TTC549 (cell line): ENCODE measurements around the gene ABHD8.

ENCODE experiments used
- FAIRE-seq: peaks from 2 replicates; lab custom pipeline; 2012; peaks lifted over from hg19 to GRCh38; lab: Jason Lieb, UNC

Gene ABHD8

DNA sequence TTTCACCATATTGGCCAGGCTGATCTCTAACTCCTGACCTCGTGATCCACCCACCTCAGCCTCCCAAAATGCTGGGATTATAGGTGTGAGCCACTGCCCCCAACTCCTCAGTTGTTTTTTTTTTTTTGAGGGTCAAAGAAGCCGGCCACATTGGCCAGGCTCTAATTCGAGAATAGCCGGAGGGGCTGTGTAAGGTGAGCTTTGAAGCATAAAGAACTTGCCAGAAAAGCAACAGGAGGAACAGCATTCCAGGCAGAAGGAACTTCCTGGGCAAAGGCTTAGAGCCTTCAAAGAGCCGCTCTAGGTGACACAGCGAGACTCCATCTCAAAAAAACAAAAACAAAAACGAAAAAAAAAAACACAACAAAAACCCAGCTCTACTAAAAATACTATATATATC, 37.2 kb downstream of the ABHD8 start:
- FAIRE-seq, result no peak

DNA sequence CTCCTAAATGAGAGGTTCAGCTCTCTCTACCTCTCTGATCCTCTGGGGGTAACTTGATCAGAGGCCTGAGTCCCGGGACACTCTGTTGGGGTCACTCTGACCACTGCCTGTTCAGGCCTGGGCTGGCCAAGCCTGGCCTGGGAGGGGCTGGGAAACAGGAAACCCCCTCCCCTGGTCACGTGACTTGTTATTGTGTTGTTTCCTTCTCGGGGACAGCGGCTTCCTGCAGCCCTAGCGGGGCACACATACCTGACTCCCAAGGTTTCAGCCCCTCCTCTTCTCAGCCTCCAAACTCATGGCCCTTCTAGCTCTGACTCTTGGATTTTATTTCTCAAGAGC, 38.6 kb downstream of the ABHD8 start, which contains the start of gene USHBP1:
Gene USHBP1, minus strand, starts transcription at position 105 of the 339 bp plus-strand sequence. CDS start 446 bp downstream, outside the sequence.
- FAIRE-seq, result no peak

DNA sequence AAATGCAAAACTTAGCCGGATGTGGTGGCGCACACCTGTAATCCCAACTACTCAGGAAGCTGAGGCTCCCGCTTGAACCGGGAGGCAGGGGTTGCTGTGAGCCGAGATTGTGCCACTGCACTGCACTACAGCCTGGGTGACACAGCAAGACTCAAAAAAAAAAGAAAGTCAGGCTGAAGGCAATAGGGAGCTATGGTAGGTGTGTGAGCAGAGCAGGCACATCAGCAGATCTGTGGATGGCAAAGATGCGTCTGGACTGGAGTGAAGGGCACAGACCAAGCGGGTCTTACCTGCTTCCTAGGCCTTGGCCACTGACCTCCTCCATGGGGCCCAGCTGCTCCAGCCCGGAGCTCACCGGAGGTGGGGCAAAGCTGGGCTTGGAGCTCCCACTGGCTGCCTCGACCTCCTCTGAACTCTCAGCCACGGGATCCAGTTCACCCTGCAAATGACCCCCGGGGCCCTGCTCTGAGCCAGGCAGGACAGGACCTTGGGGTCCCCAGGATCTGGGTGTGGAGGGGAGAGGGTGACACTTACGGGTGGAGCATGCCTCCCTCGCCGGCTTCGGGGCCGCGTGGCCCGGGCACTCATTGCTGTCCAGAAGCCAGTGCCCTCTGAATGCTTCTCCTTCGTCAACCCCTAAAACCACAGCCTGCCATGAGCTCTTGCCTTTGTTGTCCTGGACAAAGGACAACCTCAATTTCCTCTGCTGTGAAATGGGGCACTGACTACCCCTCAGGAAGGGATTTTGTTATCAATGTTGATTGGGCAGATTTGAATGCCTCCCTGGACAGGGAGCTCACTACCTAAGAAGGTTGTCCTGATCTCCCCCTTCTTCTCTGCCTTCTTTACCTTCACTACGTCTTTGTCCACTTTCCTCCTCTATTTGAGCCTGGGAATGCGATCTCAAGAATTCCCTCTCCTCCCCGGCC, 39.2 kb downstream of the ABHD8 start:
- FAIRE-seq, result no peak

DNA sequence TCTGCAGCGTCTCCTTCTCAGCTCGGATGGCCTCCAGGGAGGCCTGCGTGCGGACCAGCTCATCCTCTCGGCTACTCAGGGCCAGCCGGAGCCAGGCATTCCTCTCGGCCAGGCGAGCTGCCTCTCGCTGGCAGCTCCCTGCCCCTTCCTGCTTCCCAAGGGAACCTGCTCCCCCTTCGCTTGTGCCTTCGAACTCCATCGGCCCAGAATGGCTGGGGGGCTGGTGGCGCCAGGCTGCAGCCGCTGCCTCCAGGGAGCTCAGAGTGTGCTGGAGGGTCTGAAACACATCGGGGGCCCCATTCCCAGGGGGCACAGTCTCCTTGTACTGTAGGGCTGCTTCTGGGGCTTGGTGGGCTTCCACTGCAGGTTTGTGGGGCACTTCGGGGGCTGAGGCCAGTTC, 40.7 kb downstream of the ABHD8 start:
- FAIRE-seq, result no peak

DNA sequence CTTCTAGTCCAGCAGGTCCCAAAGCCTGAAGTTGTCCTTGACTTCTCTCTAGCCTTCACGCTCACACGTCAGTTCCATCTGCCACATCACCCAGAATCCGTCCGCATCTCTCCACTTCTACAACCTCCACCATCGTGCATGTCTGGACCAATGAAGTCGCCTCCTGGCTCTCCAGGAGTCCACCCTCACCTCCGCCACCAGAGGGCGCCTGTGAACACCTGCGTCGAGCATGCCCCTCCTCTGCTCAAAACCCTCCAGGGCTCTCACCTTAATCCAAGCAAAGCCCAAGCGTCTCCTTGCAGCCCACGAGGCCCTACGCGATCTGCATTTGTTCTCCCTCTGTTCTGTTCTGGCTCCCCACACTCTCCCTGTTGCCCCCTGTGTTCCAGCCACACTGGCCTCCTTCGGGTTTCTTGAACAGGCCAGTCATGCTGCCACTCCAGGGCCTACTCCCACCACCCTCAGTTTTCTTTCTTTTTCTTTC, 42.3 kb downstream of the ABHD8 start:
- FAIRE-seq, result no peak

DNA sequence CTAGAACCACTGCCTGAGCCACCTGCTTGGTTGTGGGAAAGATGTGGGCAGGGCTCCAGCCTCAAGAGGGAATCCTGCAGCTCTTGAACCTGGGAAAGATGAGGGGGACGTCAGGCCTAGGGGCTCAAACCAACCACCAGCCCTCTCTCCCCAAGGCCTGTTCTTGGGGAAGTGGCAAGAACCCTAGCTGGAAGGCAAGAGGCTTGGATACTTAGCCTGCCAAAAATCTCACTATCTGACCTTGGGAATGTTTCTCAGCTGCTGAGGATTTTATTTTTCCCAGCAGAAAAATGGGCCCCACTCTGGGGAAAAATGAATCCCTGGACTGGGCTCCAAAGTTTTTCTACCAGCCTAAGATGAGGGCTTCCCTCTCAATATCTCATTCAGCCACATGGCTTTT, 43.3 kb downstream of the ABHD8 start:
- no peak for FAIRE-seq

DNA sequence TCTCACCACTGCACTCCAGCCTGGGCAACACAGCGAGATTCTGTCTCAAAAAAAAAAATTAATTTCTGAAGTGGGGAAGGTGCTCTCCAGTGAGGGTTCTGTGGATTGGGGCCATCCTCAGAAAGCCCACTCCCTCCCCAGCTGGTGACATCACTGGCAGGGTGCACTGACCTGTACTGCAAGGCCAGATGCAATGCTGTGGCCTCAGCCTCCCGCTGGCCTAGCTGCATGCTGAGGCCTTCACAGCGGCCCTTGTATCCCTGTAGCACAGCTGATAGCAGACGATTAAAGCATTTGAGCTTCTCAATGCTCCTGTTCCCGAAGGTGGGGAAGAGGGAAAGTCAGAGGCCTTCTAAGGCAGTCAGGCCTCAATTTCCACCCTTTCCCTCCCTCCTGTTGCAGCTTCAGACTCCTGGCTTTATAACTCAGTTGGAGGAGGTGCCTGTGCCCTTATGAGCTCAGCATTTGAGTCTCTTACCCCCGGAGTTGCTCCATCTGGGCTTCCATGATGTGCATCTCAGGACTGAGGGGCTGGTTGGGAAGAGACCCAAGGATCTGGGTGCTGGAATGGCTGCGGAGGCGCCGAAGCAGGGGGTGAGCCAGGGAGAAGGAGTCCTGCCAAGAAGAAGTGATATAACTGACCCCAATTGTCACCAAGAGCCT, 44.0 kb downstream of the ABHD8 start:
- FAIRE-seq, result no peak

DNA sequence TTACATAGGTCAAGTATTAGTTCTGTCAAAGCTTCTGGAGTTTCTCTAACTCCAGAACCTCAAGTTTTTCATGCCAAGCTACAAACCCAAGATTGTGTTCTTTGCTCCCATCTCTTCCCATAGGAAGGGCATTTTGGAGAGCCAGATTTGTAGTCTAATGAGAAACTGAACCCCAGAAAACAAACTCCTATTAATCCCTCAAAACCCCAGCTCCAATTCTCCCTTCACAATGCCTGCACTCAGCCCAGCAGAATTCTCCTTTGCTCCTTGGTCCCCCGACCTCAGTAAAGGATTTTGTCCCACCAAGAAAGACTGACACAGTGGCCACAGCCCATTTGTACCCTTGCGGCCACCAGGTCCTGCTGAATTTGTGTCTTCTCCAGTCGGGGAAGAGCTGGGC, 47.1 kb downstream of the ABHD8 start:
- FAIRE-seq, result no peak

DNA sequence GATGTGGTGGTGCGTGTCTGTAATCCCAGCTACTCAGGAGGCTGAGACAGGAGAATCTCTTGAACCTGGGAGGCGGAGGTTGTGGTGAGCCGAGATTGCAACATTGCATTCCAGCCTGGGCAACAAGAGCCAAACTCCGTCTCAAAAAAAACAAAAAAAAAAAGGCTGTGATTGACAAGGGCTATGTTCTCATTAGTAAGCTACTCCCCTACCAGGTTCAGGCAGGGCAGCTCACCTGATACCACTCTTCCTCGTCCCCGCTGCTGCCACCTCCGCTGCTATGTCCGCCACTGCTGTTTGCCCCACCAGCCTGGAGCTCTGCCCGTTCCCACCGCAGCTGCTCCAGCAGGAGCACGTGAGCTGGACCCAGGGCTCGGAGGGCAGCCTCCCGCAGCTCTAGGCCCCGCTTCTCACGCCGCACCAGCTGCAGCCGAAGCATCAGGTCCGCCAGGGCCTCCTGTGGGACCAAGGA, 48.0 kb downstream of the ABHD8 start:
- FAIRE-seq, result no peak

DNA sequence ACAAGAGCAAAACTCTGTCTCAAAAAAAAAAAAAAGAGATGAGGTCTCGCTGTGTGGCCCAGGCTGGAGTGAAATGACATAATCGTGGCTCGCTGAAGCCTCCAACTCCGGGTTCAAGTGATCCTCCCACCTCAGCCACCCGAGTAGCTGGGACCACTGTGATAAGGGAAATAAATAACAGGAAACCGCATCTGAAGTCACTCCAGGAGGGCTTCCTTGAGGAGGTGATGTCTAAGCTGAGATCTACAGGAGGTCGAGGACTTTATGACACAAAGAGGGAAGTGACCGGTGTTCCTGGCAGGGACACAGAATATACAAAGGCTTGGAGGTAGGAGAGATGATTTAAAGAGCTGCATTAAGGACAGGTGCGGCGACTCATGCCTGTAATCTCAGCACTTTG, 48.6 kb downstream of the ABHD8 start:
- FAIRE-seq, result no peak

DNA sequence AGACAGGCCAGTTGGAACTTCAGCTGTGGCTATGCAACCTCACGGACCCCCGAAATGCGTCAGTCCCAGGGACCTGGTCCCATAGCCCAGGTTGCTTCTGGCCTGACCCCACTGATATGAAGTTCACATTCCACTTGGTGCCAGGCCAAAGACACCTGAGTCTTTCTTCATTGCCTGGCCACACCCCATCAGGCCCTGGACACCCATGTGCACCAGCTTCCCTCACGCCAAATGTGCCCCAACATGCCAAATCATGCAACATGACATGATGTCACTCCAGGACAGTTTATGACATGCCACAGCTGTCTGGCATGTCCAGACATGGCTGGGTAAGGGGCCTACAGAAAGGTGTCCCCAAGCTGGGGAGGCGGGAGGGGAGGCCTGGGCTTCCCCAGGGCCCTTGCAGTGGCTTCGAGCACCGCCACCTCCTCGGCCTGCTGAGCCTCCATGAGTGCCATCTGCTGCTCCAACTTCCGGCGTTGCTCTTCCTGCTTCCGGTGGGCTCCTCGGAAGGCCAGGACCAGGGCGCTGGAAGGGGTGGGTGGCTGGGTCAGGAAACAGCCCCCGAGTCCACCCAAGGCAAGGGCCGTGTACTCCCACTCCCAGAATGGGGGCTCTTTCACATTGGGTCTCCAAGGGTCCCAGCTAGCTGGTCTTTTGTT, 53.2 kb downstream of the ABHD8 start:
- no peak for FAIRE-seq

DNA sequence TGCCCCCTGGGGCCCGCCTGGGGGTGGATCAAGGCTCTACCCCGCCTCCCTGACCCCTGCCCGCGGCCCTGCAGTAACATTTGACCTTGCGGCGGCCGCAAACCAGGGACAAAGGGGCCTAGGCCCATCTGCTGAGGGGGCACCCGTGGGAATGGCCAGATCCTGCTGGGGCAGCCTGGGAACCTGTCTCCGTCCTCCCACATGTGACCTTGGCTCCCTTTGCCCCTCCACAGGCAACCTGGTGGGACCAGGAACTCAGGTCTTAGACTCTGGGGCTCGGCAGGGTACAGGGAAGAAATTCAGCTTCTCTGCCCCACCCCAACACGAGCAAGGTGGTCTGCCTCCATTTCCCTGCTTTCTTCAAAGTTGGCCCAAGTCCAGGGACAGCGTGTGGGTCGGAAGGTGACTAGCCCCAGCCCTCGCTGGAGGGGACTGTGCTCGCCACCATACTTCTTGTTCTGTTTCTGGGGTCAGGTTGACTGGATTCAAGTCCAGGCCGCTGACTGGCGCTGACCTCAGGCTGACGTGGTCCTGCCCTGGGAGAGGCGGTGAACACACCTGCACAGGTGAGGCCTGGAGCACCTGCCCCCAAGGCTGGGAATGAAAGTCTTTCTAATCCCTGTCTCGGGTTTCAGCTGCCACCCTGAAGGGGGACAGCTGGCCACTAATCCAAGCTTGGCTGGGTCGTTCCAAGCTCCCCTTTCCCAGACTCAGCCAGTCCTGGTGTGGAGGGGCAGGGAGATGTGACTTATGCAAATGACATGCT, 55.0 kb downstream of the ABHD8 start:
- FAIRE-seq, result no peak

DNA sequence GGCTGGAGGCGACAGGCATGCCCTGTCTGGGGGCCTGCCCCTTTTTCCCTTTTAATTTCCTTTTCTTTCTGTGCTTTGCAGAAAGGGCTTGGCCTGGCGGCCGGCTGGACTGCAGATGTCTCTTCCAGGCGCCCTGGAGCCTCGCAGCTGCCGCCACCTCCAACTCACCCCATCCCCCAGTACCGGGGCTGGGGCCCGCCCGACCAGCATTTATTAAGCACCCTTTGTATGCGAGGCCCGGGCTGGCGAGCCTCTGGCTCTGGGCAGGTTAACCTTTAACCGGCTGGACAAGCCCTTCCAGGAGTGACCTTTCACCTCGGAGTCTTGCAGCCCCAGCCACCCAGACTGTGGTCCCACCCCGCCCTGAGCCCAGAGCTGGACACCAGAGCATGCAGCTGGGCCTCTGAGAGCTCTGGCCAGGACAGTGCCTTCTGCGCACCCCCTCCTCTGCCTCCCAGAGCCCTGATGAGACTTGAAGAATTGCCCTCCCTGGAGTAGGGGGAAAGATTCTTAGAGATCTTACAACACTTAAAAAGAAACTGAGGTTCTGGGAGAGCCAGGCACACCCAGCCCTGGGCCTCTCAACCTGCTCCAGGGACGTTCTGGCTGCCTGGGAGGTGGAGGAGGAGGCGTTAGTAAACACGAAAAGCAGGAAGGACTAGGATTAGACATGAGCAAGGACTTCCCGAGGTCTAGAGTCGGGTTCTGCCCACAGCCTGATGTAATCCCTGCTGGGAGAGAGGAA, 56.4 kb downstream of the ABHD8 start:
- FAIRE-seq, result no peak

DNA sequence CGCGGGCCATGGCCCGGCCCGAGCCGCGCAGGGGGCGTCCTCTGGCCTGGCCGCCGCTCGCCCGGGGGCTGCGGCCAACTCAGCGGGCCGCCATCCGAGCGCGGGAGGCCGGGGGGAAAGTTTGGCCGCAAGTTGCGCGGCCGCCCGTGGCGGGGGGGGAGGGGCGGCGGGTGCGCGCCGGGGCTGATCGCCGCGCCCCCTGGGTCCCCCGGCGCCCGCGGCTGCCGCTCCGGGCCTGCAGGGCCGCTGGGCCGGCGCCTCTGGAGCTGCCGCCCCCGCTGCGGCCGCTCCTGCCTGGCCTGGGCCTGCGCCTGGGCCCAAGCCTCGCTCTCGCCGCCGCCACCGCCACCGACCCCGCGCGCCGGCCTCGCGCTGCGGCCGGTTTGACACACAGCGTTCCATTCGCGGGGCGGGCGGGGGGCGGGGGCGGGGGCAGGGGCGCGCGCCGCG, 57.7 kb downstream of the ABHD8 start, which contains the start of gene NR2F6:
Gene NR2F6, minus strand, starts transcription at position 385 of the 450 bp plus-strand sequence. CDS start 699 bp downstream, outside the sequence.
- FAIRE-seq, result no peak

DNA sequence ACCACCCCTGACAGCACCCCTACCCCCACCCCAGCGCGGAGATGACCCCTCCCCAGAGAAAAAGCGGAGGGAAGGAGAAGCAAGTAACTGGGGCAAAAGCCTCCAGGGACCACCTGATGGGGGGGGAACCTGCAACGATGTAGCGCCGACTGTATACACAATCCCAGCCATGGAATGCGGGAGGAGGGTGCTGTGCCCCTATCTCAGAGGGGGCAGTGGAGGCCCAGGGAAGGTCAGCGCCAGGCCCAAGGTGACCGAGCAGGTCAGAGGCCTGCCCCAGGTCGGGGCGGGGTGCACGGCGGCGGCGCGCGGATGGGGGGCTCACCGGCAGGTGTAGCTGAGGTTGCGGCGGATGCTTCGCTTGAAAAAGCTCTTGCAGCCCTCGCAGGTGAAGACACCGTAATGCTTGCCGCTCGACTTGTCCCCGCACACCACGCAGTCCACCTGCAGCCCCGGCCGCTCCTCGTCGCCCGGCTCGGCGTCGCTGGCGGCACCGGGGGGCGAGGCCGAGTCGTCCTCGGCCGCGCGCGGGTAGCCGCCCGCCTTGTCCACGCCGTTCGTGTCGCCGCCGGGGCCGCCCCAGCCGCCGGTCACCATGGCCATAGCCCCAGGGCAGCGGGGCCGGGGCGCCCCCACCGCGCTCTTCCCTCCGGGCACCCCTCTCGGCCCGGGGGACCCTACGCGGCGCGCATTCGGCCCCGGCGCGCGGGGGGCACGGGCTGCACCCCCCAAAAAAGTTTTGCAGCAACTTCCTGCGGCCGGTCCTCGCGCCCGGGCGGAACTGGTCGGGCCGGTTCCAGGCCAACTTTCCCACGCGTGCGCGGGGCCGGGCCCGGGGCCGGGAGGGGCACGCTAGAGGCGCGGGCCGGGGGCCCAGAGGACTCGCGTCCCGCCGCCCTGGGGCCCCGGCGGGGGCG, 58.3 kb downstream of the ABHD8 start:
- FAIRE-seq, result no peak

DNA sequence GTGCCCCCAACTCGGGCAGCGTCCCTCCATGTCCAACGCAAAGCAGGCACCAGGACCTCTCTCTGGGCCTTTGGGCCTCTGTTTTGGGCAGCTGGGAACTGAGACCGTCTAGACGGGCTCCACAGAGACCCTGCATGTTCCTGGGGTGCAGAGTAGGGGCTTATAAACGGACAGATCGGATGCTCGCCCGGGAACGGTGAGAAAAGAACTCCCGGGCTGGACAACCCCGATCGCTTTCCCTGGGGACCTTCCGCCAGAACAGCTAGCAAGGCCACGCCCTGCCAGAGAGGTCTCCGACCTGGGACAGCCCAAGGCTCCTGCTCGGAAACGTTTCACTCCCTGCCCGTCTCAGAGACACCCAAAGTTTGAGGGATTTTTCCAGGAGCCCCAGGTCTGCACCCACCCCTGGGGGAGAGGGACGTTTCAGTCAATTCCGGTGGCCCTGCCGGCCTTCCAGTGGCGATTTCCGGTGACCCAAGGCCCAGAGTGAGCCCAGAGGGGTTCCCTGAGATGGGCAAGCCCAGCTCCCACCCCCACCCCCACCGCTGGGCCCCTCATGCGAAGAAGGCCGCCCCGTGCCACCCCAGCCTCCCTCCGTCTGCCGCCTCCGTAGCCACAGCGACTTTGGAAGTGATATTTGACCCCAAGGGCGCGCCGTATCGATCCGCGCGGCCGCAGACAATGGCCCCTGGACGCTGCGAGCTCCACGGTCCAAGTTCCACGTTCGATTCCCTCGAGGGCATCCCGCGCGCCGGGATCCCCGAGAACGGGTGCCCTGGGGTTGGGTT, 59.2 kb downstream of the ABHD8 start:
- no peak for FAIRE-seq

DNA sequence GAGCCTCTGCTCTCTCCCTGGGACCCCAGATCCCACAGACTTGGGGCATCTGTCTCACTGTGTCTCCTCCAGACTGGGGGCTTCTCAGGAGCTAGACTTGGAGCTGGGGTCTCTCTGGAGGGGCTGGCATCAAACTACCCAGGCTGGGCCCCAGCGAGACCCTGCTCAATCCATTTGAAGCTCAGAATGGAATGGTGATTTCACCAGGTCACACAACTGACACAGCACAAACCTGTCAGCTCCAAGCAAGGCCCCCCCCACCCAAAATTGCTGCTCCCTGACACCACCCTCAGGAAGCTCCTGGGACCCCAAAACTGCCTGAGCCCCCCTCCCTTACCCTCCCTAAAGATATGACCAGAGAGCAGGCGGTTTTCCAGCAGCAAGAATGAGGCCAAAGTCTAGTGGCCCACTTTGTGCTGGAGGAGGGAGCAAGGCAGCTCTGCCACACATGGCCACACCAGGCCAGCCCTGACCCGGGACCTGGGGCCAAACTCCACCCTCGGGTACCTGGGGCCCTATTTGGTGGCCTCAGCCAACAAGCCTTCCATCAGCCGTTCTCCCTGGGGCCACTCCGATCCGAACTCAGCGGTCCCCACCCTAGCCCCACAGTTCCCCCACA, 59.9 kb downstream of the ABHD8 start:
- FAIRE-seq, result no peak

DNA sequence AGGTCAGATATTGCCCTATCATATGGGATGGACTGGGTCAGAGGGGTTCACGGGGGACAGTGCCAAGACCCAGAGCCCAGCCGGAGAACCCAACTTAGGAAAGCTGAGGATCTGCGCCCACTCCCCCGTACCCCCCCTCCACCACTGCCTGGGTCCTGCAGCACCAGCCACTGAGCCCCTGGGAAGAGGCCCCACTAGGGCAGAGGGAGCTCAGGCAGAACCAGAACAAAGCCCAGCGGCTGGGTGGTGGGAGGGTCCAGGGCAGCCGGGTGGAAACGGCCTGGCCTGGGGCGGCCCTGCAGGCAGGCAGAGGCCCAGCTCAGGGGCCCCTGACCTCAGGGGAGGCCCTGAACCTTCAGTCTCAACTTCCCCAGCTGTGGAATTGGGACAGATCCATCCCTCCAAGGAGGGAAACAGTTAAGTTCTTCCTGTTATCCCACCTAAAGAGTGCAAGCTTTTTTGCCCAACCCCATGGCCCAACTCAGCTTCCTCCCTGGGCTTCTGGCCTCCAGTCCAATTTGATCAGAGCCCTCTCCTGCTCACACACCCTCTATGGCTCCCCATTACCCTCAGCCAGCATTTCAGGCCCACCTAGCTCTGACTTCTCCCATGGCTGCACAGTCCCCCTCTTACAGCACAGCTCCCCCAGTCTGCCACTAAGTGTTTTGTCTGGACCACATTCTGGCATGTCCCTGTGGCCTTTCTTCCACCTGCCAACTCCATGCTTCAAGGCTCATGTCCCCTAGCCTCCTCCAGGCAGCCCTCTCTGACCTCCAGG, 60.6 kb downstream of the ABHD8 start:
- FAIRE-seq, result no peak
